ENCODE results near the gene NME3. TPM values are rescaled to one million over a fixed set of nuclear protein-coding genes. Genes with fewer than 3 reads are reported as not detected.

Gene NME3
- total and polyA plus RNA-seq, 8 donors: 19.9 to 62.9 (median 35.9) TPM

DNA sequence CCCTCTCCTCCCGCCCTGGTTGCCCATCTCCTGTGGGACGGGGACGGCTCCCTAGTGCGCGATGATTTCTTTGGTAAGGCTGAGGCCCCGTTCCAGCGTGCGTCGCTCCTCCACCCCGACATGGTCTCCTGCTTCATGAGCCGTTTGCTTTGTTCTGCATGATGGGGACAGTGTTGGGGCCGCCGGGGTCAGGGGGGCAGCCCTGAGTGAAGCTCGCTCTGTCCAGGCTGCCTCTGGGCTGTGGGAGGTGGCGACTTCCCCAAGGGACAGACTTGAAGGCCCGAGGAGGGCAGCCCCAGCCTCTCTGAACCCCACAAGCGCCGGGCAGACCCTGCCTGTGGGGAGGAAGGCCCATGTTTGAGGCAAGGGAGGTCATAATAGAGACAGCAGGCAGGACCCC lies 12.4 kb downstream of the NME3 start:
- intact Hi-C loops (cut with DNase I): no loop called here
- Histone ChIP-seq H3K27me3 (no peaks in the 10 kb centered on the region), H3K36me3 (peaks cover 0 to 80% of the 10 kb centered on the region in 2 donors), H3K27ac (no peak overlapping the region), H3K9me3 (no peaks in the 10 kb centered on the region), H3K4me3 (no peak overlapping the region), H3K4me1 (no peaks in the 10 kb centered on the region)
- TF ChIP-seq, protein P1, sequence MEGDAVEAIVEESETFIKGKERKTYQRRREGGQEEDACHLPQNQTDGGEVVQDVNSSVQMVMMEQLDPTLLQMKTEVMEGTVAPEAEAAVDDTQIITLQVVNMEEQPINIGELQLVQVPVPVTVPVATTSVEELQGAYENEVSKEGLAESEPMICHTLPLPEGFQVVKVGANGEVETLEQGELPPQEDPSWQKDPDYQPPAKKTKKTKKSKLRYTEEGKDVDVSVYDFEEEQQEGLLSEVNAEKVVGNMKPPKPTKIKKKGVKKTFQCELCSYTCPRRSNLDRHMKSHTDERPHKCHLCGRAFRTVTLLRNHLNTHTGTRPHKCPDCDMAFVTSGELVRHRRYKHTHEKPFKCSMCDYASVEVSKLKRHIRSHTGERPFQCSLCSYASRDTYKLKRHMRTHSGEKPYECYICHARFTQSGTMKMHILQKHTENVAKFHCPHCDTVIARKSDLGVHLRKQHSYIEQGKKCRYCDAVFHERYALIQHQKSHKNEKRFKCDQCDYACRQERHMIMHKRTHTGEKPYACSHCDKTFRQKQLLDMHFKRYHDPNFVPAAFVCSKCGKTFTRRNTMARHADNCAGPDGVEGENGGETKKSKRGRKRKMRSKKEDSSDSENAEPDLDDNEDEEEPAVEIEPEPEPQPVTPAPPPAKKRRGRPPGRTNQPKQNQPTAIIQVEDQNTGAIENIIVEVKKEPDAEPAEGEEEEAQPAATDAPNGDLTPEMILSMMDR (IDR thresholded peaks at IDR 0.05): no peak
- ATAC-seq (no peak), DNase-seq (no peak)

DNA sequence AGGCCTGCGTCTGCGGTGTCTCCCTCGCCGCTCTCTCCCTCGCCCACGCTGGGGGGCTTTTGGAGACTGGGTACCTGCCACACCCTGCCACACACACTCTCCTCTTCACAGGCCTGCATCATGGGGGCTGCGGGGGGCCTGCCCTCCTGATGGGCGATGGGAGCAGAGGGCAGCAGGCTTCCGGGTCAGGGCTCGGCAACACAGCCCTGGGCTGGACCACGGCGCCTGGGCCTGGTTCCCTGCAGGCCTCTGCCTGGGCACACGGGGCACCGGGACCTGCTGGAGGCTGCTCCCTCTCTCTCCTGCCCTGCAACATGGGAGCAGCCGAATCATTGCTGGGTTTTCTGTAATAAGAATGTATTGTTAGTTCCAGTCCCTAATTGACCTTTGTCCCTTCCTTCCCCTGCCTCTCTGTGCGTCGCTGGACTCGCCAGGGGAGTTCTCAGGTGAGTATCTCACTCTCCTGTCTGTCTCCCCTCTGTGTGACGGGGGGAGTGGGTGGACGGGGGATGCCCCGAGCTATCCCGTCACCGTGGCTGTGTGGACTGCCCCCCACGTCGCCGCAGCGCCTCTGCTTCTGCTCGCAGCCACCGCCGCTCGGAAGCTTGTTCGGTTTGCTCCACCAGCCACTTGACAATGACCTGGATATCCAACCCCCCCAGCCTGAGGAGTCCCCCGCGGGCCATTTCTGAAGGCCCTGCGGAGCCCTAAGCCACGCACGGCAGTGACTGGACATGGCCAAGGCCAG lies 13.5 kb downstream of the NME3 start:
- Histone ChIP-seq H3K4me1 (no peaks in the 10 kb centered on the region), H3K27ac (no peak overlapping the region), H3K9me3 (no peaks in the 10 kb centered on the region), H3K36me3 (peaks cover 0 to 79% of the 10 kb centered on the region in 2 donors), H3K4me3 (no peak overlapping the region), H3K27me3 (no peaks in the 10 kb centered on the region)
- TF ChIP-seq, protein P1 (IDR thresholded peaks at IDR 0.05): no peak
- ATAC-seq (no peak), DNase-seq (peak in 1 of 4 donors; percentile 69)
- intact Hi-C loops (cut with DNase I): no loop called here

DNA sequence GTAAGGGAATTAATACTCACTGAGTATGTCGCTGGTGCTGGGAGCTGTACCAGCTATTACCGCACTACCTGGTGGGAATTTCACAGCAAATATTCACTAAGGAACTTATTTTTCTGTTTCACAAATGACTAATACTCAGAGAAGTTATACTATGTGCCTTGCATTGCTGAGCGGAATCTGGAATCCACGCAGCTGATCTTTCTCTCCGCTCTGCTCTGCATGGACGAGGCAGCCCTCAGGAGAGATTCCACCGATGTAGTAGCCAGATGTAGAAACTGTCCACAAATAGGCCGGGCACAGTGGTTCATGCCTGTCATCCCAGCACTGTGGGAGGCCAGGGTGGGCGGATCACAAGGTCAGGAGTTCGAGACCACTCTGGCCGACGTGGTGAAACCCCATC lies 17.1 kb downstream of the NME3 start:
- Histone ChIP-seq H3K4me1 (no peaks in the 10 kb centered on the region), H3K4me3 (no peak overlapping the region), H3K27ac (no peak overlapping the region), H3K36me3 (peaks cover 0 to 79% of the 10 kb centered on the region in 2 donors), H3K27me3 (no peaks in the 10 kb centered on the region), H3K9me3 (no peaks in the 10 kb centered on the region)
- DNase-seq (no peak), ATAC-seq (no peak)
- intact Hi-C loops (cut with DNase I): no loop called here
- TF ChIP-seq, protein P1 (IDR thresholded peaks at IDR 0.05): no peak

DNA sequence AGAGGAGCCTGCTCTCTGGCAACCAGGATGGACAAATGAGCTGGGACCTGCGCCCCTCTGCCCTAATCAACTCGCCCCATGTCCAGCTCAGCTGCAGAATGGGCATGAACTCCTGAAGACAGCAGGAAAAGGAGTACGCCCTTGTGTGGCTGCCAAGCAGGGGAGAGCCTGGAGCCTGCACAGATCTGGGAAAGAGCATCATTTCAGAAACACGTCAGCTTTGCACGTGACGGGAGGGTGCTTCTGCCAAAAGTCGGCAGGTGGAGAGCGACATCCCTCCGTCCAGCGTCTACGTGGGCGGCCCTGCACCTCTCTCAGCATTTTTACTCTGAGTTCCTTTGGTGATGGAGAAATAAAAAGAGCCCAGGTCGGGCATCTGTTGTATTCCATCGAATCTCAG lies 18.5 kb downstream of the NME3 start:
- no peaks in the 10 kb centered on the region for H3K9me3 ChIP-seq
- ATAC-seq: no peak
- TF ChIP-seq, protein P1 (IDR thresholded peaks at IDR 0.05): no peak
- H3K27me3 ChIP-seq: no peaks in the 10 kb centered on the region
- no peak overlapping the region for H3K4me3 ChIP-seq
- H3K27ac ChIP-seq: no peak overlapping the region
- H3K36me3 ChIP-seq: peaks cover 0 to 79% of the 10 kb centered on the region in 2 donors
- no peaks in the 10 kb centered on the region for H3K4me1 ChIP-seq
- DNase-seq: no peak
- intact Hi-C loops (cut with DNase I): no loop called here

DNA sequence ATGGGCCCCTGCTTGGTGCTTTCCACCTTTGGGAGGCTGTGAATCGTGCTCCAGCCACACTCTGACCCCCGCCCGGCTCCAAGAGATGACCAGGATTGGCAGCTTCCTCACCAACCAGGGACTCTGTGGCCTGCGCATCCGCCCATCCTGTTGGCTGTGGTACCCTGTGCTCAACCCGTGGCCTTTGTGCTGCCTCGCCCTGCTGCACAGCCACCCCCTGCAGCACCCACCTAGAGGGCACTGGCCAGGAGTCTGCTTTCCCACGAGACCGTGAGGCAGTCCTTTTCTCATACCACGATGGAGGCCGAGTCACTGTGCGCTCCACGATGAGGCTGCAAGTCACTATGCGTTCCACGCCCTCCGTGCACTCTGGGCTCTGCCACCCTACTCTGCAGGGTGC lies 19.4 kb downstream of the NME3 start:
- no peaks in the 10 kb centered on the region for H3K9me3 ChIP-seq
- peaks cover 0 to 79% of the 10 kb centered on the region in 2 donors for H3K36me3 ChIP-seq
- intact Hi-C loops (cut with DNase I): no loop called here

More for the DNA sequence above, 19.4 kb downstream of the NME3 start:
- no peaks in the 10 kb centered on the region for H3K27me3 ChIP-seq
- no peak overlapping the region for H3K4me3 ChIP-seq
- no peaks in the 10 kb centered on the region for H3K4me1 ChIP-seq
- no peak overlapping the region for H3K27ac ChIP-seq
- ATAC-seq (no peak), DNase-seq (no peak)
- TF ChIP-seq, protein P1 (IDR thresholded peaks at IDR 0.05): no peak

Measured in left lung (tissue), 10 donors.